SK-N-SH (cell line): ENCODE data around the gene MIF4GD.
"Not testable (repeated sequence)": the region's sequence is repeated elsewhere in the genome, so short reads cannot be mapped to it uniquely, and the experiment has no call there.

Experiments used
- CTCF ChIP-seq: fragments of 200-600 bp; sonication (generic); IDR thresholded peaks from 2 replicates; pipeline ENCODE4 v1.6.1; 2017; ENCODE audit warnings: antibody characterized with exemption, mild to moderate bottlenecking, moderate library complexity
- GATA2 ChIP-seq: sonication (generic); formaldehyde crosslinking; IDR thresholded peaks from 2 replicates; pipeline ENCODE4 v1.5.0; 2020; ENCODE audit warnings: mild to moderate bottlenecking, missing genetic modification reagents
- RFX5 ChIP-seq: IDR thresholded peaks from 2 replicates; pipeline ENCODE4 v1.6.1; 2012; ENCODE audit warnings: mild to moderate bottlenecking, improper control_type of control experiment, low read length
- TAF1 ChIP-seq: IDR thresholded peaks from 2 replicates; pipeline ENCODE4 v1.6.1; 2012; ENCODE audit warnings: low read depth, mild to moderate bottlenecking, low read length, moderate library complexity, borderline replicate concordance

GRCh38 chr17:75280189-75280588 is 9.2 kb upstream of the MIF4GD start:
- not testable (repeated sequence) for TF ChIP-seq CTCF; TAF1; GATA2 (CRISPR knock-in tag); RFX5
